Adrenal gland (tissue), 12 donors: ENCODE data around the gene PLCG2. TPM values are rescaled to one million over a fixed set of nuclear protein-coding genes. Genes with fewer than 3 reads are reported as not detected.

Experiments used
- DNase-seq, 7 donors: peaks; one replicate each; pipeline ENCODE4 v3.0.0-alpha.2; 2019 to 2020
- H3K27ac ChIP-seq, 5 donors: fragments of 200-600 bp; sonication (generic) in 4 of 5; 1 replicate in 3 of 5; 2 replicates in 2 of 5; pipeline versions ENCODE4 v1.5.1 to v1.8.0; 2016 to 2020; ENCODE audit warnings: mild to moderate bottlenecking in 1 of 5
- H3K27me3 ChIP-seq: fragments of 200-600 bp; 2 replicates; pipeline ENCODE4 v1.8.0; 2021
- H3K36me3 ChIP-seq, 2 donors: fragments of 200-600 bp; replicated peaks in 1 of 2; 1 replicate in 1 of 2; 2 replicates in 1 of 2; pipeline versions ENCODE4 v1.5.1 to v1.8.0; 2018 to 2022
- H3K4me1 ChIP-seq, 2 donors: fragments of 200-600 bp; replicated peaks in 1 of 2; 1 replicate in 1 of 2; 2 replicates in 1 of 2; pipeline versions ENCODE4 v1.5.1 to v1.8.0; 2018 to 2021
- H3K4me3 ChIP-seq, 4 donors: fragments of 200-600 bp; sonication (generic) in 3 of 4; one replicate each; pipeline ENCODE4 v1.5.1; 2016 to 2018
- H3K9me3 ChIP-seq, 3 donors: fragments of 200-600 bp; sonication (generic) in 1 of 3; replicated peaks in 1 of 3; 1 replicate in 2 of 3; 2 replicates in 1 of 3; pipeline versions ENCODE4 v1.5.1 to v1.8.0; 2016 to 2021
- POLR2A ChIP-seq, 2 donors: fragments of 450-650 bp; IDR thresholded peaks; one replicate each; pipeline ENCODE4 v1.6.1; 2017; ENCODE audit warnings: antibody characterized with exemption in 2 of 2, mild to moderate bottlenecking in 2 of 2, moderate library complexity in 1 of 2
- WGBS, 4 donors: extraction: QIAGEN DNeasy Blood & Tissue Kit in 2 of 4; methylation state at CpG; one replicate each; pipeline versions ENCODE4 v1.1.5 to v1.1.7; 2013 to 2017; 5-methylcytosine and 5-hydroxymethylcytosine counted together
- intact Hi-C, 2 donors: fragments of 100-400 bp; cut with DNase I; formaldehyde crosslinking; loops; one replicate each; pipeline versions ENCODE4 v1.14.1 to v1.15.0; 2022 to 2023
- polyA plus RNA-seq, 3 donors: library from polyadenylated mRNA; stranded (reverse); fragments of 200-250 nt in 2 of 3; fragments of 350-450 nt in 1 of 3; fragmentation: Illumina TruSeq in 1 of 3; extraction: RNeasy Lipid Tissue Mini Kit (QIAGEN cat#74804) in 1 of 3; gene quantifications; one replicate each; pipeline ENCODE4 v1.2.3, GENCODE V29; 2013 to 2014
- total RNA-seq, 9 donors: library from RNA; depleted of rRNA in 4 of 9; stranded (reverse); fragments of >200 nt in 4 of 9; fragments of 120-200 nt in 1 of 9; fragmentation: NEBNext Ultra II Directional in 1 of 9; extraction: Animal tissue kit (Norgen Biotek cat#: 25700) in 1 of 9; gene quantifications; one replicate each; pipeline versions ENCODE4 v1.1.0 to v1.2.4, GENCODE V29; 2013 to 2023
- TF ChIP-seq, protein P1 (sequence below), 6 experiments: fragments of 450-650 bp in 4 of 6; fragments of 200-600 bp in 2 of 6; sonication (generic) in 1 of 6; IDR thresholded peaks; 1 replicate in 5 of 6; 2 replicates in 1 of 6; pipeline versions ENCODE4 v1.5.1 to v1.8.0; 2016 to 2021; ENCODE audit warnings: antibody characterized with exemption in 6 of 6, mild to moderate bottlenecking in 2 of 6, moderate library complexity in 1 of 6
- donor health status: healthy with polysubstance abuse.
- donor health status: Bipolar disorder and iron deficiency.
- donor health status: DM: yes; HTN: yes; CAD: no.
- donor health status: DM: no; HTN: no; CAD: no.
- donor health status: DM: no; HTN: no; CAD: no.
- donor health status: DM: yes; HTN: yes; CAD: no.

PLCG2 gene
- total and polyA plus RNA-seq, 12 donors = 4.8 to 47.6 (median 10.9) TPM

DNA sequence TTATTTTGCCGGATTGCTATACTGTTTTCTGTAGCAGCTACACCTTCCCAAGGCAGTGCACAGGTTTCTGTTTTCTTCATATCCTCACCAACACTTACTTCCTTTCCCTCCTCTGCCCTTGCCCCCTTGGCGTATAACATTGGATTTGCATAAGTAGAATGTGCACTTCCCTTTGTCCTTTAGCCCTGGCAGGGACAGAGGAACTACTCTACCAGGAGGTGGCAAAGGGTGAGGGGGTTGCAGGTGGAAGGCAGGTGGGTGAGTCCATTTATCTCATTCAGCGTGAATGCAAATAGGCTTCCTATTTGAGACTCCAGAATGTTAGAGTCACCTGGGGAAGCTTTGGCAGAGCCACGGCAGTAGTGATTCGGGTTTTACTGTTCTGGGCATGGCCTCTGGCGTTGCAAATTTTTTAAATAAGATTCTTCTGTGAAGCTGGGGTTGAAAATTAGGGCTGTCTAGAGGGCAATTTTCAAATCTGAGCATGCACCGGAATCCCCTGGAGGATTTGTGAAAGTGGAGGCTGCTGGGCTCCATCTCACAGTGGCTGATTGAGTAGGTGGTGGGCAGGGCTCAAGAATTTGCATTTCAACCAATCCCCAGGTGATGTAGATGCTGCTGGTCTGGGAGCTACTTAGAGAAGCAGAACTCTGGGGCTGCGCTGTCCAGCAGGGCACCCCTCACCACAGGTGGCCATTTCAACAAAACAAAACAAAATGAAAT is 84.7 kb downstream of the PLCG2 start:
- TF ChIP-seq, protein P1, sequence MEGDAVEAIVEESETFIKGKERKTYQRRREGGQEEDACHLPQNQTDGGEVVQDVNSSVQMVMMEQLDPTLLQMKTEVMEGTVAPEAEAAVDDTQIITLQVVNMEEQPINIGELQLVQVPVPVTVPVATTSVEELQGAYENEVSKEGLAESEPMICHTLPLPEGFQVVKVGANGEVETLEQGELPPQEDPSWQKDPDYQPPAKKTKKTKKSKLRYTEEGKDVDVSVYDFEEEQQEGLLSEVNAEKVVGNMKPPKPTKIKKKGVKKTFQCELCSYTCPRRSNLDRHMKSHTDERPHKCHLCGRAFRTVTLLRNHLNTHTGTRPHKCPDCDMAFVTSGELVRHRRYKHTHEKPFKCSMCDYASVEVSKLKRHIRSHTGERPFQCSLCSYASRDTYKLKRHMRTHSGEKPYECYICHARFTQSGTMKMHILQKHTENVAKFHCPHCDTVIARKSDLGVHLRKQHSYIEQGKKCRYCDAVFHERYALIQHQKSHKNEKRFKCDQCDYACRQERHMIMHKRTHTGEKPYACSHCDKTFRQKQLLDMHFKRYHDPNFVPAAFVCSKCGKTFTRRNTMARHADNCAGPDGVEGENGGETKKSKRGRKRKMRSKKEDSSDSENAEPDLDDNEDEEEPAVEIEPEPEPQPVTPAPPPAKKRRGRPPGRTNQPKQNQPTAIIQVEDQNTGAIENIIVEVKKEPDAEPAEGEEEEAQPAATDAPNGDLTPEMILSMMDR (IDR thresholded peaks at IDR 0.05) = no peak
- no peak for TF ChIP-seq POLR2A (IDR thresholded peaks at IDR 0.05)
- DNase-seq = no peak
- WGBS, 4 donors = 55 to 75% (median 74%) methylated on average over 8 of the region's 8 CpGs
- H3K36me3 ChIP-seq = no peaks in the 10 kb centered on the region
- H3K27me3 ChIP-seq = no peaks in the 10 kb centered on the region
- no peak overlapping the region for H3K27ac ChIP-seq
- H3K4me1 ChIP-seq = no peaks in the 10 kb centered on the region
- intact Hi-C loops = no loop called here
- H3K4me3 ChIP-seq = no peak overlapping the region
- H3K9me3 ChIP-seq = no peaks in the 10 kb centered on the region

DNA sequence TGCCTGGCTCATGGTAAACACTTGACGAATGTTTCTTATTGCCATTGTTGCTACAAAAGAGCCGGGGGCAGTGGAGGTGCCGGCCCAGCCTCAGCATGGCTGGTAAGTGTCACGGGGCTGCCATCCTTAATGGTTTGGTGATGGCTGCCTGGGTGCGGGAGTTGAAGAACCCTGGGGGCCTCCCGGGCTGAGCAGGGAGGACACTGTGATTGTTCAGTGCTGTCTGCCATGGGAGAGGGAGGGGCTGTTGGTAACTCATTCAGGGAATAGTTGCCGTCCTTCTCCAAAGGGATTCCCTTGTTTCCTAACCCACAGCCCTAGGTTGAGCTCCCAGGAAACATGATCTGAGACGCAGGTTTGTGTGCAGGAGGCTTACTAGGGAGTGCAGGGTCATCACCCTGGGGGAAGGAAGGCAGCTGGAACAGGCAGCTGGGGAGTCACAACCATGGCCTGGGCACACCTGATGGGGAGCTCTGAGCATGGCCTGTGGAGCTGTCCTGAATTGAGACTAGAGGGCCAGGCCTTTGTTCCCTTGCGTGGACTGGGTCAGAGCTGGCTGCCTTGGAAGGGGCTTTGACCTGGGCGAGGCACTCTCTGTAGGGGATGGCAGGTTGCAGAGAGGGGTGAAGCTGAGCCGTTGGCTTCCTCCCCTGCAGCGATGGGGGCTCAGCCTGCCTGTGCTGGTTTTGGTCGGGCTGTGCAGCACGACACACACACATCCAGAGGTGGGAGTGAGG is 85.7 kb downstream of the PLCG2 start:
- no peak overlapping the region for H3K27ac ChIP-seq
- no peaks in the 10 kb centered on the region for H3K36me3 ChIP-seq
- no peak for TF ChIP-seq POLR2A (IDR thresholded peaks at IDR 0.05)
- TF ChIP-seq, protein P1 (IDR thresholded peaks at IDR 0.05) = no peak
- no peaks in the 10 kb centered on the region for H3K9me3 ChIP-seq
- no peaks in the 10 kb centered on the region for H3K27me3 ChIP-seq
- intact Hi-C loops = no loop called here
- 62 to 77% (median 63%) methylated on average over 10 to 14 of the region's 14 CpGs for WGBS, 4 donors
- no peaks in the 10 kb centered on the region for H3K4me1 ChIP-seq
- H3K4me3 ChIP-seq = no peak overlapping the region
- DNase-seq = no peak

DNA sequence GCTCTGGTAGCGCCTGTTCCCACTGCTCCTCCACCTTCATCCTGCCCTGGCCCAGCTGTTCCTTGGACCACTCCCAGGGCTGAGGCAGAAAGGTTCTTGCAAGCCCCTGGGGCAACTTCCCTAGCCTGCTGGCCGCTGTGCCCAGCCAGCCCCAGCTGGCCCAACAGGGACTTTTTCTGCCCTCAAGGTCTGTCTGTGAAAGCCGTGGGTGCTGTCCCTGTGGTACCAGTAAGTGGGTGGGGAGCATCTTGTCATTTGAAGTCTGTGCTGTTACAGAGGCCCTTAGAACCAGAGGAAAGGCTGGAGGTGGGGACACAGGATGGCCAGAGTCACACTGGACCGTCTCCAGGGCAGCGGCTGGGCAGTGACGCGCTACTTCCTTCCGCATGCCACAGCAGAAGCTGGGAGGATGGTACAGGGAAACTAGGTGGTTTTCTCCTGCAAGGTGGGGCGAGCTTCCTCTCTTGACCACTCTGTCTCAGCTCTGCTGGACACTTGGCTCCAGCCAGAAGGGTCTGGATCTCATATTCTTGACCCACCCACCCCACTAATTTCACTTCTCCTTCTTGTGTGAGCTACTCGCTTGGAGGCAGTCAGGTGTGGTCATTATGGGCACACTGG is 87.8 kb downstream of the PLCG2 start:
- H3K4me3 ChIP-seq = no peak overlapping the region
- no peaks in the 10 kb centered on the region for H3K9me3 ChIP-seq
- DNase-seq = peak; percentile 40 to 82 (median 52)
- H3K27me3 ChIP-seq = no peaks in the 10 kb centered on the region
- 44 to 75% (median 56%) methylated on average over 8 to 10 of the region's 10 CpGs for WGBS, 4 donors
- intact Hi-C loops = no loop called here
- H3K36me3 ChIP-seq = no peaks in the 10 kb centered on the region
- H3K27ac ChIP-seq = peak overlapping the region in 3 of 5 donors; percentile 26 to 83 (median 40)
- TF ChIP-seq, protein P1 (IDR thresholded peaks at IDR 0.05) = no peak
- no peak for TF ChIP-seq POLR2A (IDR thresholded peaks at IDR 0.05)
- H3K4me1 ChIP-seq = no peaks in the 10 kb centered on the region

DNA sequence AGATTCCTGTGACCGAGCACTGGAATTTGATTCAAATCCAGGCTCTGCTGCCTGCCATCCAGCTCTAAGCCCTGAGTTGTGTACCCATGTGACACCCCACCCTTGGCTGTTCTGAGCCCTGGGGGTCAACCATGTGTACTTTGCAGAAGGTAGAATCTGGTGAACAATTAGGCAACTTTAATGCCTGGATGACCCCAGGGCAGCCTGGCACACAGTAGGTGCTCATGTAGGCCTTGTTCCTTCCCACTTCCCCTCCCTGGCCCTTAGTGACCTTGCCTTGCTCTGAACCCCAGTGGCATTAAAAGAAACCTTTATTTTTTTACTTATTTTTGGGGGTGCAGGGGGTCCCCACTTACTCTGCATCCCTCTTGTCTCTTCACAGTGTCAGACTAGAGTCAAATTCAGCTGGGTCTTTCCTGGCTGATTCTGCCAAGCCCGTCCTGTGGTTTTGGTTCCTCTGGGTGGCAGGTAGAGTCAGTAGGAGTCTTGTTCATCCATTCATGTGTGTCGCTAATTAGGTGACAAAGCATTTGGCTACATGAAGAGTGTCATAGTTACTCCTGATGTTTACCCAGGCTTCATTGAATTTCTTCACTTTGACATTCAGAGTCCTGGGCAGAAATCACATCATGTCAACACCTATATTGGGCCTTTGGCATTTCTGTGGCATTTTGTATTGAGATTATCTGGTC is 89.1 kb downstream of the PLCG2 start:
- H3K9me3 ChIP-seq = no peaks in the 10 kb centered on the region
- no peaks in the 10 kb centered on the region for H3K27me3 ChIP-seq
- no peaks in the 10 kb centered on the region for H3K4me1 ChIP-seq
- no peak overlapping the region for H3K4me3 ChIP-seq
- intact Hi-C loops = no loop called here
- 86 to 97% (median 94%) methylated on average over 3 of the region's 3 CpGs for whole genome bisulfite sequencing, 4 donors
- no peaks in the 10 kb centered on the region for H3K36me3 ChIP-seq
- H3K27ac ChIP-seq = no peak overlapping the region
- TF ChIP-seq, protein P1 (IDR thresholded peaks at IDR 0.05) = no peak
- TF ChIP-seq POLR2A (IDR thresholded peaks at IDR 0.05) = no peak
- no peak for DNase-seq
